ENCODE measurements around the gene SERPINB1.

- TF ChIP-seq CTCF (IDR thresholded peaks at IDR 0.05), result no peak
- no peak for TF ChIP-seq POLR2A (IDR thresholded peaks at IDR 0.05)
Measured at GRCh38 chr6:2834262-2834661, 7.4 kb downstream of the SERPINB1 start.
